Measurements from ENCODE around the gene OPRM1. TPM values are rescaled to one million over a fixed set of nuclear protein-coding genes. Genes with fewer than 3 reads are reported as not detected.

OPRM1 gene
- total RNA-seq, 1 donor from 2014 or later, result not detected

DNA sequence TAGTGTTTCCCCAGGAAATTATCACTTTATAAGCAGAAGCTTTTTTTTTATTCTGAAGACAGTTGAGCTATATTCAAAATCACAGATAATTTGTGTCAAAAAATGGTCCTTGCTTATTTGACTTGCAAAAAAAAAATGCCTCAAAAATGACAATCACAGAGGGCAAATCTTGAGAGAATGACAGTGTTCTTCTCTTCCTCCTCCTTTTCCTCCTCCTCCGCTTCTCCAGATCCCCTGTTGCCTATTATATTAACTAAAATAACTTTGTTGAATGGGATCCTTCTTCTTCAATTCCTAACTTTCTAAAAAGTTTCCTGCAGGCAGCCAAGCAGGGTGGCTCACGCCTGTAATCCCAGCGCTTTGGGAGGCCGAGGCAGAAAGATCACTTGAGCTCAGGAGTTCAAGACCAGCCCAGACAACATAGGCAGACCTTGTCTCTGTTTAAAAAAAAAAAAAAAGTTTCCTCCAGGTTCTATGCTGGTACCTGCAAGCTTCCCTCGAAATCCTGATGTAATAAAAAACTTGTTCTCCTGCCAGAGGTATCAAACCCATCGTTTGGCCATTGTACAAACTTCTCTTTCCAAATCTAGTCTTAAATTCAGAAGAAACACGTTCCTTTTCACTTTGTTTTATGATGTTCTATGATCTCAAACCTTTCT is 189.0 kb downstream of the OPRM1 start:
- no peak for DNase-seq (ENCODE audit: extremely low spot score, unreplicated experiment)
- H3K36me3 Mint-ChIP-seq (ENCODE audit: unreplicated experiment), result no peaks in the 10 kb centered on the region
- no peak overlapping the region for H3K4me3 Mint-ChIP-seq (ENCODE audit: unreplicated experiment)
- TF ChIP-seq, protein P1, sequence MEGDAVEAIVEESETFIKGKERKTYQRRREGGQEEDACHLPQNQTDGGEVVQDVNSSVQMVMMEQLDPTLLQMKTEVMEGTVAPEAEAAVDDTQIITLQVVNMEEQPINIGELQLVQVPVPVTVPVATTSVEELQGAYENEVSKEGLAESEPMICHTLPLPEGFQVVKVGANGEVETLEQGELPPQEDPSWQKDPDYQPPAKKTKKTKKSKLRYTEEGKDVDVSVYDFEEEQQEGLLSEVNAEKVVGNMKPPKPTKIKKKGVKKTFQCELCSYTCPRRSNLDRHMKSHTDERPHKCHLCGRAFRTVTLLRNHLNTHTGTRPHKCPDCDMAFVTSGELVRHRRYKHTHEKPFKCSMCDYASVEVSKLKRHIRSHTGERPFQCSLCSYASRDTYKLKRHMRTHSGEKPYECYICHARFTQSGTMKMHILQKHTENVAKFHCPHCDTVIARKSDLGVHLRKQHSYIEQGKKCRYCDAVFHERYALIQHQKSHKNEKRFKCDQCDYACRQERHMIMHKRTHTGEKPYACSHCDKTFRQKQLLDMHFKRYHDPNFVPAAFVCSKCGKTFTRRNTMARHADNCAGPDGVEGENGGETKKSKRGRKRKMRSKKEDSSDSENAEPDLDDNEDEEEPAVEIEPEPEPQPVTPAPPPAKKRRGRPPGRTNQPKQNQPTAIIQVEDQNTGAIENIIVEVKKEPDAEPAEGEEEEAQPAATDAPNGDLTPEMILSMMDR (IDR thresholded peaks at IDR 0.05), result no peak
- no peak overlapping the region for H3K27ac Mint-ChIP-seq (ENCODE audit: unreplicated experiment)
- H3K27me3 Mint-ChIP-seq (ENCODE audit: unreplicated experiment), result peaks cover 2% of the 10 kb centered on the region
- peaks cover 14% of the 10 kb centered on the region for H3K4me1 Mint-ChIP-seq (ENCODE audit: unreplicated experiment)
- H3K9me3 Mint-ChIP-seq (ENCODE audit: unreplicated experiment), result no peaks in the 10 kb centered on the region

DNA sequence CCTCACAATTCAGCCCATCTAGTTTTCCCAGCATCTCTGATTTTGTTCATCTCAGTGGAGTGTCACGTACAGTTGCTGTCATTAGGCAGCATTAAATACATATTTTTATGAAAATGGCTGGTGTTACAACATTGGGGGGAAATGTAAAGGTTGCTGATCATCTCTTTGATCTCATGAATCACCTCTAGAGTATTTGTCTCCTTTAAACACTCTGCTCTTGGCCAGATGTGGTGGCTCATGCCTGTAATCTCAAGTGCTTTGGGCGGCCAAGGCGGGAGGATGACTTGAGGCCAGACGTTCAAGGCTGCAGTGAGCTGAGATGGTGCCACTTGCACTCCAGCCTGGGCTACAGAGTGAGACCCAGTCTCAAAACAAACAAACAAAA is 189.5 kb downstream of the OPRM1 start:
- Mint-ChIP-seq H3K27ac (ENCODE audit: unreplicated experiment) (no peak overlapping the region), H3K4me1 (ENCODE audit: unreplicated experiment) (peaks cover 16% of the 10 kb centered on the region), H3K36me3 (ENCODE audit: unreplicated experiment) (no peaks in the 10 kb centered on the region), H3K9me3 (ENCODE audit: unreplicated experiment) (no peaks in the 10 kb centered on the region), H3K27me3 (ENCODE audit: unreplicated experiment) (peaks cover 2% of the 10 kb centered on the region), H3K4me3 (ENCODE audit: unreplicated experiment) (no peak overlapping the region)
- DNase-seq (ENCODE audit: extremely low spot score, unreplicated experiment), result no peak
- TF ChIP-seq, protein P1 (IDR thresholded peaks at IDR 0.05), result no peak

DNA sequence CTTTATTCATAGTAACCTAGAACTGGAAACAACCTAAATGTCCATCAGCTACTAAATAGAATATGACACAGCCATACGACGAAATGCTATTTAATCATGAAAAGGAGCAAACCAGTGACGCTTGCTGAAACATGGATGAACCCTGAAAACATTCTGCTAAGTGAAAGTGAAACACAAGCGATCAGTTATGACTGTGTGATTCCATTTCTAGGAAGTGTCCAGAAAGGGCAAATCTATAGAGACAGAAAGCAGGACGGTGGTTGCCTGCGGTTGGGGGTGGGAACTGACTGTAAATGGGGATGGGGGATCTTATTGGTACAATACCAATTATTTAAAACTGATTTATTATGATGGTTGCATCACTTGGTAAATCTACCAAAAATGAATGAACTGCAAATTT is 190.7 kb downstream of the OPRM1 start:
- H3K27me3 Mint-ChIP-seq (ENCODE audit: unreplicated experiment), result peaks cover 2% of the 10 kb centered on the region
- H3K9me3 Mint-ChIP-seq (ENCODE audit: unreplicated experiment), result no peaks in the 10 kb centered on the region
- H3K27ac Mint-ChIP-seq (ENCODE audit: unreplicated experiment), result no peak overlapping the region
- H3K4me3 Mint-ChIP-seq (ENCODE audit: unreplicated experiment), result no peak overlapping the region
- no peaks in the 10 kb centered on the region for H3K36me3 Mint-ChIP-seq (ENCODE audit: unreplicated experiment)
- TF ChIP-seq, protein P1 (IDR thresholded peaks at IDR 0.05), result no peak
- no peak for DNase-seq (ENCODE audit: extremely low spot score, unreplicated experiment)
- peaks cover 16% of the 10 kb centered on the region for H3K4me1 Mint-ChIP-seq (ENCODE audit: unreplicated experiment)

DNA sequence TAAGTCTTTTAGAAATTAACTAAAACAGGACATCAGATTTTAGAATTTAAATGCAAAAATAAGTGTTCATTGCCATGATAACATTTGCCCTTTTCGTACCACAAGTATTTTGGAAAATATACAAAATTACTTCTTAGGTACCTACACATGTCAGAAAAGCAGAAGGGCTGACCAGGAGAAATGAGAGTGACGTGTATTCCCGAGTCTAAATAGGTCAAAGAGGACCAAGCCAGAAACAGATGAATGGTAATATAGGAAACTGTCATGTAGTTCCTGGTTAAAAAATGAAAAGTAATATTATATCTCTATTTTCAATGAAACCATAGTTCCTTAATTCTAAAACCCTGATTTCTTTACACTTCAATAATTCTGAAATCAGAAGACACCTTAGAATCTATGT is 191.4 kb downstream of the OPRM1 start:
- no peak for DNase-seq (ENCODE audit: extremely low spot score, unreplicated experiment)
- Mint-ChIP-seq H3K9me3 (ENCODE audit: unreplicated experiment) (no peaks in the 10 kb centered on the region), H3K27me3 (ENCODE audit: unreplicated experiment) (peaks cover under 1% of the 10 kb centered on the region), H3K4me1 (ENCODE audit: unreplicated experiment) (peaks cover 16% of the 10 kb centered on the region), H3K27ac (ENCODE audit: unreplicated experiment) (no peak overlapping the region), H3K4me3 (ENCODE audit: unreplicated experiment) (no peak overlapping the region), H3K36me3 (ENCODE audit: unreplicated experiment) (no peaks in the 10 kb centered on the region)
- TF ChIP-seq, protein P1 (IDR thresholded peaks at IDR 0.05), result no peak

DNA sequence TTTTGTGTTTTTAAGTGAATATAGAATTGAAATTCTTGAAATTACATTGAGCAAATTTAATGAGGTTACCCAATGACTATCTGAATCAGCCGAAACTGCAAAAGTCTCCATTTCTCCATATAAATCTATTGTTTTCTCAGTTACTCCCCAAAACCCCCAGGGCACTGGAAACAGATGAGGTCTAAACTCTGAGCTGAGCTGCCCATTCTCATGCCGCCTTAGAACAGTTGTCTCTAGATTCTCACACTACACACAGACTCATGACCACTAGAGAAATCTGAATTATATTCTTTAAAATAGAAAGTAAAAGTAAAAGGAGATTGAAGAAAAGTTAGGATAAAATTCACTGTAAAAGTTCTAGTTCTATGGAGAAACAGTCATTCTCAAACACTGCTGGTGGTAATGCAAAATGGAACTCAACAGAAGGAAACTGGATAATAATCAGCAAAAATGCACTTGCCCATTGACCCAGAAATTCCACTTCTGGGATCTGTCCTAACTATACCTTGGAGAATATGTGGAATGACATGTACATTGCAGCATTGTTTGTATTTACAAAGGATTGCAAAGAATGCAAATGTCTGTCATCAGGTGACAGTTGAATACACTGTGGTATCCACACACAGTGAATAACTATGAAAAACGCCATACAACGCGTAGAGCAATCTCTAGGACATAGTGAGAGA is 192.0 kb downstream of the OPRM1 start:
- H3K9me3 Mint-ChIP-seq (ENCODE audit: unreplicated experiment), result no peaks in the 10 kb centered on the region
- peaks cover under 1% of the 10 kb centered on the region for H3K27me3 Mint-ChIP-seq (ENCODE audit: unreplicated experiment)
- no peak overlapping the region for H3K27ac Mint-ChIP-seq (ENCODE audit: unreplicated experiment)
- peaks cover 16% of the 10 kb centered on the region for H3K4me1 Mint-ChIP-seq (ENCODE audit: unreplicated experiment)
- DNase-seq (ENCODE audit: extremely low spot score, unreplicated experiment), result no peak
- H3K36me3 Mint-ChIP-seq (ENCODE audit: unreplicated experiment), result no peaks in the 10 kb centered on the region
- TF ChIP-seq, protein P1 (IDR thresholded peaks at IDR 0.05), result no peak
- no peak overlapping the region for H3K4me3 Mint-ChIP-seq (ENCODE audit: unreplicated experiment)
